Neuronal stem cell (in vitro differentiated cells): ENCODE measurements around the gene ANKS1B.

ENCODE experiments used
- DNase-seq: peaks from one replicate; pipeline ENCODE4 v3.0.0-alpha.2; 2013; ENCODE audit warnings: low spot score
- H2AFZ ChIP-seq: one replicate; pipeline ENCODE4 v1.6.1; 2013; ENCODE audit warnings: mild to moderate bottlenecking, low read length, inconsistent platforms
- H2AK5ac ChIP-seq: 2 replicates; pipeline ENCODE4 v1.6.1; 2013; ENCODE audit warnings: low read depth, mild to moderate bottlenecking, inconsistent platforms, low read length, moderate library complexity, mixed read lengths
- H2BK120ac ChIP-seq: 2 replicates; pipeline ENCODE4 v1.6.1; 2013; ENCODE audit warnings: low read depth, mild to moderate bottlenecking, inconsistent platforms, low read length, moderate library complexity, mixed read lengths
- H2BK12ac ChIP-seq: one replicate; pipeline ENCODE4 v1.6.1; 2013; ENCODE audit warnings: low read length, inconsistent platforms
- H2BK15ac ChIP-seq: 2 replicates; pipeline ENCODE4 v1.6.1; 2013; ENCODE audit warnings: mild to moderate bottlenecking, low read length, inconsistent platforms, mixed read lengths
- H2BK5ac ChIP-seq: one replicate; pipeline ENCODE4 v1.6.1; 2013; ENCODE audit warnings: inconsistent platforms, mild to moderate bottlenecking, low read length, moderate library complexity
- H3K14ac ChIP-seq: one replicate; pipeline ENCODE4 v1.6.1; 2013; ENCODE audit warnings: low read length, inconsistent platforms
- H3K18ac ChIP-seq: 2 replicates; pipeline ENCODE4 v1.6.1; 2013; ENCODE audit warnings: low read length, inconsistent platforms
- H3K23ac ChIP-seq: 2 replicates; pipeline ENCODE4 v1.6.1; 2013; ENCODE audit warnings: low read depth, mild to moderate bottlenecking, mixed read lengths, low read length, inconsistent platforms; ENCODE audit not compliant: poor library complexity
- H3K27ac ChIP-seq: replicated peaks from 3 replicates; pipeline ENCODE4 v1.5.1; 2013; ENCODE audit warnings: low read length, inconsistent platforms
- H3K27me3 ChIP-seq, 3 experiments: 2 replicates each; pipeline ENCODE4 v1.6.1; 2013; ENCODE audit warnings: low read length in 3 of 3, mild to moderate bottlenecking in 2 of 3, inconsistent platforms in 1 of 3, low read depth in 1 of 3, mixed read lengths in 1 of 3, moderate library complexity in 1 of 3; ENCODE audit not compliant: control insufficient read depth in 3 of 3, insufficient read depth in 3 of 3
- H3K36me3 ChIP-seq, 2 donors: replicated peaks in 1 of 2; 2 replicates each; pipeline ENCODE4 v1.6.1; 2013; ENCODE audit warnings: low read length in 2 of 2; ENCODE audit not compliant: control insufficient read depth in 2 of 2, insufficient read depth in 2 of 2
- H3K4ac ChIP-seq: 2 replicates; pipeline ENCODE4 v1.6.1; 2013; ENCODE audit warnings: inconsistent platforms, mild to moderate bottlenecking, low read length, moderate library complexity
- H3K4me1 ChIP-seq, 2 donors: 1 replicate in 1 of 2; 2 replicates in 1 of 2; pipeline ENCODE4 v1.6.1; 2013; ENCODE audit warnings: low read length in 2 of 2, low read depth in 1 of 2; ENCODE audit not compliant: control insufficient read depth in 2 of 2, insufficient read depth in 1 of 2
- H3K4me2 ChIP-seq: one replicate; pipeline ENCODE4 v1.6.1; 2013; ENCODE audit warnings: mild to moderate bottlenecking, low read length, inconsistent platforms; ENCODE audit not compliant: insufficient read depth, poor library complexity, severe bottlenecking
- H3K4me3 ChIP-seq, 2 donors: 2 replicates each; pipeline ENCODE4 v1.5.1; 2013; ENCODE audit warnings: low read length in 2 of 2, mild to moderate bottlenecking in 2 of 2, inconsistent platforms in 1 of 2, moderate library complexity in 1 of 2
- H3K79me1 ChIP-seq: one replicate; pipeline ENCODE4 v1.6.1; 2013; ENCODE audit warnings: low read depth, mild to moderate bottlenecking, inconsistent platforms, low read length, moderate library complexity
- H3K9ac ChIP-seq: one replicate; pipeline ENCODE4 v1.6.1; 2013; ENCODE audit warnings: mild to moderate bottlenecking, low read depth, low read length, inconsistent platforms; ENCODE audit not compliant: poor library complexity
- H3K9me3 ChIP-seq, 2 donors: replicated peaks in 1 of 2; 2 replicates each; pipeline versions ENCODE3 to v1.6.1; 2013; ENCODE audit warnings: low read length in 2 of 2, mild to moderate bottlenecking in 2 of 2, inconsistent platforms in 1 of 2, low read depth in 1 of 2, mixed read lengths in 1 of 2, moderate library complexity in 1 of 2; ENCODE audit not compliant: control insufficient read depth in 2 of 2, insufficient read depth in 1 of 2
- H4K8ac ChIP-seq: one replicate; pipeline ENCODE4 v1.6.1; 2013; ENCODE audit warnings: low read depth, mild to moderate bottlenecking, inconsistent platforms, low read length, moderate library complexity
- H4K91ac ChIP-seq: one replicate; pipeline ENCODE4 v1.6.1; 2013; ENCODE audit warnings: low read length, low read depth, mild to moderate bottlenecking, inconsistent platforms; ENCODE audit not compliant: poor library complexity
- WGBS, 2 donors: extraction: QIAGEN DNeasy Blood & Tissue Kit; methylation state at CpG; one replicate each; pipeline ENCODE4 v1.1.7; 2013; ENCODE audit warnings: missing lambda C conversion rate in 2 of 2, mixed read lengths in 1 of 2; ENCODE audit not compliant: insufficient read length in 2 of 2, insufficient replicate concordance in 1 of 2; ENCODE audit errors: extremely low coverage in 2 of 2; 5-methylcytosine and 5-hydroxymethylcytosine counted together

ANKS1B gene

DNA sequence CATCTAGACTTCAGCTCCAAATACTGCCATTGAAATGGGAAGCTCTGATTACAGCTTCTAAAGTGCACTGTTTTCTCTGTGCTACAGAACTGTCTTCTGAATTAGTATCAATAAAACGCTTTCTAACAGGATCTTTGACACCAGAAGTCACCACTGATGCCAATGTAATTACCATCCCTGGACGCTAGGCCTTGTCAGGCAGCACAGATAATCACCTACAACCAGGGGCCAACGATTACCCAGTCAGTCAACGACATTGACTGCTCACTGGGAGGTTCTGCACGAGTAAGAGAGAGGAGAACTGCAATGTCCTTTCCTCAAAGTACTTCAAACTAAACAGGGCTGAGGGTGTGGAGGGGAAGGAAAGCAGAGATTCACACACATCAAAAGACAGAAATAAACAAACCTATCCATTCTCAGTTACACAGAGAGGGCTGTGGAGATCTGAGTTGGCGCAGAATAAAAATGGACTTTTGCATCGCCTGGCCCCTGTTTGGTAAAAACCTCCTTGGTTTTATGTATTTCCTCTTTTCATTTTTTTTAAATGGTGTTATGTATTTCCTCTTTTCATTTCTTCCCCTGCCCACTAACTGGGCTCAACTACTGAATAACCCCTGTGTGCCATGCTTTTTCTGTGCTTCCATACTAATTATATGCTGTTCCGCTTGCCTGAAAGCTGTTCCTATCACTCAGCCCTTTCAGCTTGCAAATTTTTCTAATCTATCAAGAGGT lies 847.4 kb downstream of the ANKS1B start:
- Histone ChIP-seq H3K36me3 (no peaks in the 10 kb centered on the region), H3K27ac (no peak overlapping the region), H3K27me3 (no peaks in the 10 kb centered on the region), H2BK15ac (no peak overlapping the region), H2AFZ (no peak overlapping the region), H4K91ac (no peak overlapping the region), H3K14ac (no peak overlapping the region), H2BK120ac (no peak overlapping the region), H2BK5ac (no peak overlapping the region), H3K9ac (no peak overlapping the region), H3K79me1 (no peaks in the 10 kb centered on the region), H3K4me2 (no peak overlapping the region), H3K23ac (no peak overlapping the region), H3K4ac (no peak overlapping the region), H3K18ac (no peak overlapping the region), H2BK12ac (no peak overlapping the region), H3K4me3 (no peak overlapping the region), H3K9me3 (peaks cover 0 to 4% of the 10 kb centered on the region in 2 donors), H3K4me1 (peaks cover 2% of the 10 kb centered on the region in 2 donors), H2AK5ac (no peak overlapping the region), H4K8ac (no peak overlapping the region)
- no peak for DNase-seq
- WGBS, 2 donors: no CpG with 5 or more reads among the region's 8 CpGs

- H3K27ac ChIP-seq: no peak overlapping the region
- H3K4me2 ChIP-seq: no peak overlapping the region
- H3K79me1 ChIP-seq: no peaks in the 10 kb centered on the region
- H3K36me3 ChIP-seq: no peaks in the 10 kb centered on the region
- H4K8ac ChIP-seq: no peak overlapping the region
- H2BK12ac ChIP-seq: no peak overlapping the region
- H3K18ac ChIP-seq: no peak overlapping the region
- no peaks in the 10 kb centered on the region for H3K9me3 ChIP-seq
- H2BK5ac ChIP-seq: no peak overlapping the region
- no peak overlapping the region for H2BK120ac ChIP-seq
- H3K4me3 ChIP-seq: no peak overlapping the region
- DNase-seq: no peak
- H3K4me1 ChIP-seq: peaks cover 4 to 6% of the 10 kb centered on the region in 2 donors
- H2AK5ac ChIP-seq: no peak overlapping the region
- no peak overlapping the region for H3K9ac ChIP-seq
- H2BK15ac ChIP-seq: no peak overlapping the region
- H3K14ac ChIP-seq: no peak overlapping the region
- no peaks in the 10 kb centered on the region for H3K27me3 ChIP-seq
- no peak overlapping the region for H3K23ac ChIP-seq
- H2AFZ ChIP-seq: no peak overlapping the region
- no peak overlapping the region for H4K91ac ChIP-seq
- H3K4ac ChIP-seq: no peak overlapping the region
Measured at GRCh38 chr12:99136516-99136915, 848.2 kb downstream of the ANKS1B start.

DNA sequence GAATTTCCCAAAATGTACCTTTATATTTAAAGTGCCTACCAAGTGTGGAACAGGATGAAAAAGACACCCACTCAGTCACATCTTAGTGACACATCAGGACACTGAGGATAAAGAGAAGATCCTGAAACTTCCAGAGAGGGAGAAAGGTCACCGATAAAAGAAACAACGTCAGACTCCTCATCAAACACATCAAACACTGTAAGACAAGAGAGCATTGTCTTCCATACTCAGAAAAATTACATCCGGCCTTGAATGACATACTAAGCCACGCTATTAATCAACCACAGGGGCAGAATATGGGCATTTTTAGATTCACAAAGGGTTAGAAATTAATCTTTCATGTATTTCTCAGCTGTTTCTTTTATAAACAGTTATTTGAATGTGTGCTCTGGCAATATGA lies 849.4 kb downstream of the ANKS1B start:
- H3K36me3 ChIP-seq: no peaks in the 10 kb centered on the region
- no peak overlapping the region for H4K8ac ChIP-seq
- WGBS, 2 donors: no CpG with 5 or more reads among the region's 4 CpGs
- H2BK12ac ChIP-seq: no peak overlapping the region
- H2AFZ ChIP-seq: no peak overlapping the region
- H3K27me3 ChIP-seq: no peaks in the 10 kb centered on the region
- no peak for DNase-seq
- no peak overlapping the region for H2BK120ac ChIP-seq
- no peak overlapping the region for H2BK15ac ChIP-seq
- no peak overlapping the region for H3K27ac ChIP-seq
- no peak overlapping the region for H2BK5ac ChIP-seq
- no peak overlapping the region for H2AK5ac ChIP-seq
- no peaks in the 10 kb centered on the region for H3K9me3 ChIP-seq
- no peak overlapping the region for H3K23ac ChIP-seq
- H3K4me2 ChIP-seq: no peak overlapping the region
- no peak overlapping the region for H4K91ac ChIP-seq
- H3K79me1 ChIP-seq: no peaks in the 10 kb centered on the region
- H3K4ac ChIP-seq: no peak overlapping the region
- H3K4me3 ChIP-seq: no peak overlapping the region
- H3K14ac ChIP-seq: no peak overlapping the region
- no peak overlapping the region for H3K18ac ChIP-seq
- H3K4me1 ChIP-seq: peaks cover 14 to 15% of the 10 kb centered on the region in 2 donors
- H3K9ac ChIP-seq: no peak overlapping the region

DNA sequence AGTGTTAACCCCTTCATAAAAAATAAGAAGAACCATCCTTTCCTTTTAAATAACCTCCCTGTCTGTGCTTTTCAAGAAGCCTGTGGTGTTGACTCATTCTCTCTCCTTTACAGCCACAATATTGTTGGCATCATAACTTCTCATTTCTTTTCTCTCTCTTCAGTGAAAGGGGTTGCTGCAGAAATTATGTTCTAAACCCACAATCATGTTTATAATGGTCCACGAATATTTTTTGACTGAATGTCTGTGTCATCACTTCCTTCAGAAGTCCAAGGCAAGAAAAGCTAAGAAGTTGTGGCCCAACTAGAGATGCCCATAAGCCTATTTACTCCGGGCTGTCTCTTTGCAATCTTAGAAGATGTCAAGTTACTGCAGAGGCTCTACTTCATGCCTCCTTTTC lies 851.3 kb downstream of the ANKS1B start:
- WGBS, 2 donors: no CpG with 5 or more reads among the region's 2 CpGs
- Histone ChIP-seq H2BK5ac (no peak overlapping the region), H2AK5ac (no peak overlapping the region), H2BK12ac (no peak overlapping the region), H4K8ac (no peak overlapping the region), H3K36me3 (no peaks in the 10 kb centered on the region), H2BK15ac (no peak overlapping the region), H3K4me3 (no peak overlapping the region), H2AFZ (no peak overlapping the region), H3K4me1 (peaks cover 15% of the 10 kb centered on the region in 2 donors), H3K9ac (no peak overlapping the region), H3K79me1 (no peaks in the 10 kb centered on the region), H3K4me2 (no peak overlapping the region), H4K91ac (no peak overlapping the region), H3K23ac (no peak overlapping the region), H3K4ac (no peak overlapping the region), H3K27ac (no peak overlapping the region), H3K27me3 (no peaks in the 10 kb centered on the region), H2BK120ac (no peak overlapping the region), H3K14ac (no peak overlapping the region), H3K9me3 (no peaks in the 10 kb centered on the region), H3K18ac (no peak overlapping the region)
- DNase-seq: no peak
